ENCODE data around the gene TNIK.

GRCh38 chr3:171190668-171191067, 269.5 kb downstream of the TNIK start:
- TF ChIP-seq POLR2A (IDR thresholded peaks at IDR 0.05; ENCODE audit: low read depth, low read length) = no peak
- TF ChIP-seq POLR2AphosphoS5 (IDR thresholded peaks at IDR 0.05; ENCODE audit: low read depth, low read length) = no peak
- TF ChIP-seq TAF1 (IDR thresholded peaks at IDR 0.05; ENCODE audit: borderline replicate concordance, low read depth, low read length) = no peak

All from GM12892 (cell line).